K562 (cell line): ENCODE data around the gene PID1. TPM values are rescaled to one million over a fixed set of nuclear protein-coding genes. Genes with fewer than 3 reads are reported as not detected.

Experiments used
- ATAC-seq: fragments of 200-7000 bp; cut with Tn5 transposase; 3 replicates; pipeline ENCODE4 v1.9.1; 2020; ENCODE audit warnings: moderate library complexity
- BruUV-seq: library from RNA; stranded (reverse); fragments of 400-500 nt; replicated peaks from 2 replicates; lab custom pipeline; 2021; lab: Mats Ljungman, UMichigan
- CTCF ChIA-PET: fragments of 300-600 bp; formaldehyde crosslinking; extraction: SDS; loops from one replicate; lab custom pipeline; 2021; ENCODE audit warnings: low intra/inter-chr PET ratio; lab: Yijun Ruan, JAX
- POLR2A ChIA-PET: fragments of 300-600, 350-650 bp; sonication (Branson Sonifier 250); formaldehyde crosslinking; extraction: SDS; loops from one replicate; lab custom pipeline; 2021; ENCODE audit warnings: antibody characterized with exemption, inconsistent platforms; lab: Yijun Ruan, JAX
- DNase-seq, 4 experiments: peaks; one replicate each; pipeline versions ENCODE4 v3.0.0 to v3.0.0-alpha.2; 2011 to 2018; ENCODE audit warnings: low spot score in 3 of 4, mixed read lengths in 3 of 4; ENCODE audit errors: extremely low read depth in 1 of 4
- FAIRE-seq: peaks from 2 replicates; lab custom pipeline; 2011; peaks lifted over from hg19 to GRCh38; lab: Jason Lieb, UNC
- H2AFZ ChIP-seq: 2 replicates; pipeline ENCODE4 v1.6.0; 2011; ENCODE audit warnings: low read depth, low read length, control low read depth, inconsistent platforms
- H3K27ac ChIP-seq: fragments of 200-600 bp; 3 replicates; pipeline ENCODE4 v1.8.0; 2011; ENCODE audit warnings: low read depth, mild to moderate bottlenecking, control low read depth, inconsistent platforms, low read length, moderate library complexity, mixed read lengths; ENCODE audit errors: extremely low read depth
- H3K27me3 ChIP-seq, 2 experiments: fragments of 300-600 bp in 1 of 2; 2 replicates in 1 of 2; 3 replicates in 1 of 2; pipeline versions ENCODE4 v1.6.0 to v1.8.0; 2011; ENCODE audit warnings: inconsistent platforms in 2 of 2, low read length in 2 of 2, mild to moderate bottlenecking in 1 of 2, mixed read lengths in 1 of 2, moderate library complexity in 1 of 2; ENCODE audit not compliant: control insufficient read depth in 2 of 2, insufficient read depth in 2 of 2
- H3K36me3 ChIP-seq: fragments of 300-600 bp; 3 replicates; pipeline ENCODE4 v1.8.0; 2011; ENCODE audit warnings: mild to moderate bottlenecking, low read length, inconsistent platforms; ENCODE audit not compliant: control insufficient read depth, insufficient read depth
- H3K4me1 ChIP-seq, 2 experiments: fragments of 200-600 bp in 1 of 2; replicated peaks in 1 of 2; 2 replicates in 1 of 2; 3 replicates in 1 of 2; pipeline versions ENCODE4 v1.5.1 to v1.8.0; 2011; ENCODE audit warnings: inconsistent platforms in 2 of 2, low read length in 2 of 2, mild to moderate bottlenecking in 1 of 2, mixed read lengths in 1 of 2, moderate library complexity in 1 of 2; ENCODE audit not compliant: control insufficient read depth in 2 of 2, insufficient read depth in 2 of 2
- H3K4me2 ChIP-seq: 2 replicates; pipeline ENCODE4 v1.6.1; 2011; ENCODE audit warnings: low read length, control low read depth, inconsistent platforms, mixed read lengths; ENCODE audit not compliant: insufficient read depth
- H3K4me3 ChIP-seq: fragments of 200-600 bp; sonication (generic), shearing (Covaris generic); 2 replicates; pipeline ENCODE4 v1.5.1; 2016; ENCODE audit warnings: control low read depth, inconsistent platforms
- H3K79me2 ChIP-seq: fragments of 200-600 bp; 3 replicates; pipeline ENCODE4 v1.8.0; 2011; ENCODE audit warnings: low read length, inconsistent platforms; ENCODE audit not compliant: control insufficient read depth, insufficient read depth
- H3K9ac ChIP-seq, 2 experiments: 2 replicates each; pipeline versions ENCODE4 v1.6.0 to v1.6.1; 2011; ENCODE audit warnings: low read depth in 2 of 2, low read length in 2 of 2, control low read depth in 1 of 2, inconsistent platforms in 1 of 2, mild to moderate bottlenecking in 1 of 2, mixed read lengths in 1 of 2; ENCODE audit not compliant: insufficient read depth in 1 of 2
- H3K9me1 ChIP-seq: one replicate; pipeline ENCODE4 v1.6.0; 2011; ENCODE audit warnings: inconsistent platforms, mild to moderate bottlenecking, low read length, moderate library complexity; ENCODE audit not compliant: control insufficient read depth, insufficient read depth
- H3K9me3 ChIP-seq: replicated peaks from 2 replicates; pipeline ENCODE4 v1.5.1; 2011; ENCODE audit warnings: low read depth, low read length, inconsistent platforms; ENCODE audit not compliant: control insufficient read depth, insufficient read depth
- H4K20me1 ChIP-seq: replicated peaks from 2 replicates; pipeline ENCODE4 v1.6.1; 2011; ENCODE audit warnings: low read length, inconsistent platforms, mixed read lengths; ENCODE audit not compliant: control insufficient read depth, insufficient read depth
- BACH1 ChIP-seq: fragments of 200-800 bp; sonication (Bioruptor generic); IDR thresholded peaks from 2 replicates; pipeline ENCODE4 v1.6.1; 2016; ENCODE audit warnings: missing genetic modification characterization, missing compliant biosample characterization
- CCAR2 ChIP-seq: fragments of 200-400 bp; formaldehyde crosslinking; IDR thresholded peaks from 2 replicates; pipeline ENCODE4 v1.6.1; 2017; ENCODE audit warnings: mild to moderate bottlenecking, low read depth, low read length
- ELK1 ChIP-seq: sonication (generic); formaldehyde crosslinking; IDR thresholded peaks from 2 replicates; pipeline ENCODE4 v1.8.1; 2022; ENCODE audit warnings: missing genetic modification reagents
- ETV5 ChIP-seq: sonication (generic); formaldehyde crosslinking; IDR thresholded peaks from 2 replicates; pipeline ENCODE4 v1.4.0; 2020; ENCODE audit warnings: low read depth, mild to moderate bottlenecking, missing genetic modification reagents
- MXI1 ChIP-seq: IDR thresholded peaks from 2 replicates; pipeline ENCODE4 v1.6.1; 2011; ENCODE audit warnings: low read depth, mild to moderate bottlenecking, improper control_type of control experiment, low read length
- NONO ChIP-seq, 2 experiments: fragments of 200-400 bp in 1 of 2; fragments of 450-650 bp in 1 of 2; formaldehyde crosslinking in 1 of 2; IDR thresholded peaks; 2 replicates each; pipeline ENCODE4 v1.6.1; 2017; ENCODE audit warnings: low read depth in 2 of 2, mild to moderate bottlenecking in 2 of 2, moderate library complexity in 2 of 2, low read length in 1 of 2
- NRF1 ChIP-seq, 2 experiments: fragments of 450-650 bp; IDR thresholded peaks in 1 of 2; conservative IDR thresholded peaks in 1 of 2; 2 replicates each; pipeline ENCODE4 v1.6.1; 2014; ENCODE audit warnings: mild to moderate bottlenecking in 2 of 2
- PURB ChIP-seq: sonication (generic); formaldehyde crosslinking; IDR thresholded peaks from 2 replicates; pipeline ENCODE4 v1.9.0; 2021; ENCODE audit warnings: low read depth, mild to moderate bottlenecking, missing genetic modification reagents
- SAFB ChIP-seq: fragments of 200-400 bp; formaldehyde crosslinking; IDR thresholded peaks from 2 replicates; pipeline ENCODE4 v1.6.1; 2017; ENCODE audit warnings: low read depth, low read length, borderline replicate concordance
- SAP30 ChIP-seq: fragments of 200-600 bp; sonication (generic); IDR thresholded peaks from 2 replicates; pipeline ENCODE4 v1.6.1; 2012; ENCODE audit warnings: borderline replicate concordance, low read depth, mild to moderate bottlenecking, moderate library complexity, low read length, control low read depth, inconsistent platforms; ENCODE audit not compliant: insufficient read depth, poor library complexity, severe bottlenecking
- SNAPC5 ChIP-seq: fragments of 250-450 bp; sonication (Bioruptor Pico); IDR thresholded peaks from 2 replicates; pipeline ENCODE4 v1.8.0; 2021; ENCODE audit warnings: moderate library complexity, mild to moderate bottlenecking, inconsistent platforms
- TCF7 ChIP-seq: sonication (generic); IDR thresholded peaks from 2 replicates; pipeline ENCODE4 v1.6.1; 2016; ENCODE audit warnings: antibody characterized with exemption, borderline replicate concordance
- ZBTB2 ChIP-seq: fragments of 450-650 bp; IDR thresholded peaks from 2 replicates; pipeline ENCODE4 v1.6.1; 2016; ENCODE audit warnings: antibody characterized with exemption
- ZBTB8A ChIP-seq: fragments of 450-650 bp; IDR thresholded peaks from 2 replicates; pipeline ENCODE4 v1.6.1; 2018; ENCODE audit warnings: mild to moderate bottlenecking, moderate library complexity; ENCODE audit not compliant: partially characterized antibody
- WGBS: fragments of 100-300 bp; shearing (Covaris generic); methylation state at CpG from one replicate; pipeline ENCODE4 v1.1.6; 2016; ENCODE audit warnings: low coverage, mixed read lengths; ENCODE audit not compliant: insufficient coverage; ENCODE audit errors: missing lambda C conversion rate; 5-methylcytosine and 5-hydroxymethylcytosine counted together
- in situ Hi-C: fragments of 300-500 bp; cut with MboI; formaldehyde crosslinking; loops from 4 replicates; pipeline ENCODE4 v1.15.0; 2018; ENCODE audit warnings: inconsistent platforms, mixed read lengths
- intact Hi-C: fragments of 100-400 bp; cut with micrococcal nuclease; formaldehyde crosslinking; loops from 2 replicates; pipeline ENCODE4 v1.14.2; 2022
- polyA plus RNA-seq, 8 experiments: library from polyadenylated mRNA; depleted of rRNA in 4 of 8; stranded (reverse) in 5 of 8; unstranded in 3 of 8; fragments of >200 nt; fragmentation: Nextera tagmentation in 2 of 8; fragmentation: Illumina TruSeq in 1 of 8; extraction: Ambion mirVana in 2 of 8; extraction: Trizol in 1 of 8; gene quantifications; 2 replicates each; pipeline versions ENCODE4 v1.2.1 to v1.2.3, GENCODE V29; 2011 to 2014; ENCODE audit warnings: inconsistent platforms in 1 of 8, missing spikeins in 1 of 8
- total RNA-seq, 7 experiments: library from RNA; depleted of rRNA in 6 of 7; stranded (reverse); fragments of >200 nt in 6 of 7; fragmentation: Illumina TruSeq in 2 of 7; extraction: Trizol in 2 of 7; gene quantifications; 2 replicates each; pipeline versions ENCODE4 v1.2.1 to v1.2.3, GENCODE V29; 2011 to 2021; ENCODE audit warnings: low replicate concordance in 1 of 7

The PID1 gene
- total and polyA plus RNA-seq, 9 of the 15 experiments (the other 6 are each of a cell fraction or from before 2014, with no cell fraction given) = not detected

GRCh38 chr2:229025653-229026052, 245.4 kb downstream of the PID1 start:
- WGBS = 1% methylated on average over 14 of the region's 20 CpGs
- Histone ChIP-seq H3K27me3 (no peaks in the 10 kb centered on the region), H2AFZ (no peak overlapping the region), H4K20me1 (no peaks in the 10 kb centered on the region), H3K79me2 (no peaks in the 10 kb centered on the region), H3K9ac (no peak overlapping the region), H3K36me3 (no peaks in the 10 kb centered on the region), H3K9me1 (no peaks in the 10 kb centered on the region), H3K4me3 (no peak overlapping the region), H3K27ac (no peak overlapping the region), H3K4me1 (no peaks in the 10 kb centered on the region), H3K4me2 (no peak overlapping the region), H3K9me3 (no peaks in the 10 kb centered on the region)
- BruUV-seq = no TSS peak
- DNase-seq = no peak
- no peak for ATAC-seq
- in situ Hi-C loops (no loop called here), intact Hi-C loops (no loop called here)
- TF ChIP-seq ZBTB8A (no peak), MXI1 (no peak)
- CTCF ChIA-PET = no interaction called here
- POLR2A ChIA-PET = no interaction called here
- FAIRE-seq = no peak

GRCh38 chr2:229022652-229023051, 248.4 kb downstream of the PID1 start:
- no peaks in the 10 kb centered on the region for H3K27me3 ChIP-seq
- no peaks in the 10 kb centered on the region for H3K9me1 ChIP-seq
- H4K20me1 ChIP-seq = no peaks in the 10 kb centered on the region
- ChIA-PET CTCF (no interaction called here), POLR2A (no interaction called here)
- no peak overlapping the region for H3K4me2 ChIP-seq
- DNase-seq = no peak
- no peak overlapping the region for H3K9ac ChIP-seq
- 0% methylated on average over 1 of the region's 1 CpG for WGBS
- H2AFZ ChIP-seq = no peak overlapping the region
- in situ Hi-C loops = no loop called here
- H3K4me1 ChIP-seq = no peaks in the 10 kb centered on the region
- FAIRE-seq = no peak
- intact Hi-C loops = no loop called here
- no TSS peak for BruUV-seq
- no peaks in the 10 kb centered on the region for H3K36me3 ChIP-seq
- no peak overlapping the region for H3K4me3 ChIP-seq
- H3K27ac ChIP-seq = no peak overlapping the region
- H3K79me2 ChIP-seq = no peaks in the 10 kb centered on the region
- no peaks in the 10 kb centered on the region for H3K9me3 ChIP-seq
- ATAC-seq = no peak
- TF ChIP-seq ETV5 (CRISPR knock-in tag) (no peak), NRF1 (conservative IDR thresholded peaks at IDR 0.05 in 1 of 2, IDR thresholded peaks at IDR 0.05 in 1 of 2) (no peak), ELK1 (CRISPR knock-in tag) (no peak), BACH1 (tag) (no peak), TCF7 (no peak), CCAR2 (no peak), PURB (CRISPR knock-in tag) (no peak), ZBTB8A (no peak), NONO (IDR thresholded peaks at IDR 0.05; ENCODE audit: low read depth in 2 of 2, low read length in 1 of 2) (no peak), SNAPC5 (CRISPR knock-in tag) (no peak), SAP30 (no peak), ZBTB2 (no peak), SAFB (no peak)
